Suprapubic skin (tissue), 4 donors: ENCODE results near the gene NPHP4. TPM values are rescaled to one million over a fixed set of nuclear protein-coding genes. Genes with fewer than 3 reads are reported as not detected.

Experiments
- DNase-seq, 2 donors: peaks; one replicate each; pipeline ENCODE4 v3.0.0-alpha.2; 2019; ENCODE audit warnings: low spot score in 2 of 2
- H3K27ac ChIP-seq: fragments of 200-600 bp; sonication (generic); one replicate; pipeline ENCODE4 v1.5.1; 2019
- H3K27me3 ChIP-seq: fragments of 200-600 bp; sonication (generic); one replicate; pipeline ENCODE4 v1.5.1; 2019
- H3K36me3 ChIP-seq: fragments of 200-600 bp; sonication (generic); one replicate; pipeline ENCODE4 v1.5.1; 2019
- H3K4me1 ChIP-seq: fragments of 200-600 bp; sonication (generic); one replicate; pipeline ENCODE4 v1.5.1; 2019
- H3K4me3 ChIP-seq: fragments of 200-600 bp; sonication (generic); one replicate; pipeline ENCODE4 v1.5.1; 2019; ENCODE audit warnings: mild to moderate bottlenecking
- H3K9me3 ChIP-seq: fragments of 200-600 bp; sonication (generic); one replicate; pipeline ENCODE4 v1.5.1; 2019
- CTCF ChIP-seq, 2 donors: fragments of 200-600 bp in 1 of 2; fragments of 450-650 bp in 1 of 2; sonication (generic) in 1 of 2; IDR thresholded peaks; one replicate each; pipeline ENCODE4 v1.5.1; 2016 to 2019; ENCODE audit warnings: antibody characterized with exemption in 2 of 2, mild to moderate bottlenecking in 1 of 2, moderate library complexity in 1 of 2
- EP300 ChIP-seq: sonication (generic); formaldehyde crosslinking; IDR thresholded peaks from one replicate; pipeline ENCODE4 v1.6.1; 2017; ENCODE audit warnings: antibody characterized with exemption
- POLR2A ChIP-seq, 2 donors: fragments of 450-650 bp; IDR thresholded peaks; one replicate each; pipeline ENCODE4 v1.6.1; 2017; ENCODE audit warnings: antibody characterized with exemption in 2 of 2, mild to moderate bottlenecking in 2 of 2, moderate library complexity in 2 of 2
- POLR2AphosphoS5 ChIP-seq, 3 donors: sonication (generic); formaldehyde crosslinking; IDR thresholded peaks; one replicate each; pipeline ENCODE4 v1.6.1; 2017; ENCODE audit warnings: antibody characterized with exemption in 3 of 3
- WGBS: methylation state at CpG from one replicate; pipeline ENCODE4 v1.1.5; 2018; 5-methylcytosine and 5-hydroxymethylcytosine counted together
- total RNA-seq, 4 donors: library from RNA; depleted of rRNA; stranded (reverse); fragments of >200 nt; gene quantifications; one replicate each; pipeline ENCODE4 v1.1.0, GENCODE V29; 2016

Gene NPHP4
- total RNA-seq, 4 donors from 2014 or later, result 26.3 to 33.7 (median 29.1) TPM

- DNase-seq, result no peak
- no peaks in the 10 kb centered on the region for H3K27me3 ChIP-seq
- H3K4me3 ChIP-seq, result no peak overlapping the region
- H3K27ac ChIP-seq, result no peak overlapping the region
- no peaks in the 10 kb centered on the region for H3K4me1 ChIP-seq
- 94% methylated on average over 25 of the region's 41 CpGs for WGBS
- TF ChIP-seq EP300 (no peak), POLR2AphosphoS5 (IDR thresholded peaks at IDR 0.05) (no peak), POLR2A (IDR thresholded peaks at IDR 0.05) (no peak), CTCF (IDR thresholded peaks at IDR 0.05) (no peak)
- no peaks in the 10 kb centered on the region for H3K9me3 ChIP-seq
- peaks cover 96% of the 10 kb centered on the region for H3K36me3 ChIP-seq
These were observed 117.7 kb downstream of the NPHP4 start for GRCh38 chr1:5874416-5875110.

- no peak for TF ChIP-seq POLR2AphosphoS5 (IDR thresholded peaks at IDR 0.05)
- TF ChIP-seq CTCF (IDR thresholded peaks at IDR 0.05), result no peak
- no peak for TF ChIP-seq POLR2A (IDR thresholded peaks at IDR 0.05)
- no peak for TF ChIP-seq EP300
- DNase-seq, result no peak
- H3K27me3 ChIP-seq, result no peaks in the 10 kb centered on the region
- no peaks in the 10 kb centered on the region for H3K4me1 ChIP-seq
- H3K9me3 ChIP-seq, result no peaks in the 10 kb centered on the region
- 90% methylated on average over 7 of the region's 7 CpGs for WGBS
- no peak overlapping the region for H3K27ac ChIP-seq
- H3K36me3 ChIP-seq, result peaks cover 86% of the 10 kb centered on the region
- H3K4me3 ChIP-seq, result no peak overlapping the region
These were observed 118.7 kb downstream of the NPHP4 start for GRCh38 chr1:5873556-5873955.

DNA sequence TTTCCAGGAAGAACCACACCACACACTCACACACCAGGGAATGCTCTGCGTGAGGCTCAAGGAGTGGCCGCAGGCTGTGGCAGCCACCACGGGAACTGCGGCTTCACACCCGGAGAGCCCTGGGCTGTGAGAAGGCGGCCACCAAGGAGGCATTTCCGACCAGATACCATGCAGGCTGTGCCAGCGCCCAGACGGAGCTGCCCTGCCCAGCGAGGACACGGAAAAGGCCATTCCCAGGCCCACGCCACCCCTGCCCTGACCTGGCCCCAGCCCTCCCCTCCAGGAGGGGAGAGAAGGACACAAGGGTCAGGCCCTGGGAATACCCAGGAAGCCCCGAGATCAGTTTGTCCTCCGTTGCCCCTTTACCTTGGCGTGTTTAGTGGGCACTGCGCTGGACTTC lies 119.3 kb downstream of the NPHP4 start:
- Histone ChIP-seq H3K27me3 (no peaks in the 10 kb centered on the region), H3K4me3 (no peak overlapping the region), H3K36me3 (peaks cover 82% of the 10 kb centered on the region), H3K9me3 (no peaks in the 10 kb centered on the region), H3K27ac (no peak overlapping the region), H3K4me1 (no peaks in the 10 kb centered on the region)
- TF ChIP-seq POLR2AphosphoS5 (IDR thresholded peaks at IDR 0.05), result no peak
- no peak for TF ChIP-seq EP300
- no peak for TF ChIP-seq CTCF (IDR thresholded peaks at IDR 0.05)
- no peak for TF ChIP-seq POLR2A (IDR thresholded peaks at IDR 0.05)
- WGBS, result 97% methylated on average over 5 of the region's 16 CpGs
- no peak for DNase-seq

DNA sequence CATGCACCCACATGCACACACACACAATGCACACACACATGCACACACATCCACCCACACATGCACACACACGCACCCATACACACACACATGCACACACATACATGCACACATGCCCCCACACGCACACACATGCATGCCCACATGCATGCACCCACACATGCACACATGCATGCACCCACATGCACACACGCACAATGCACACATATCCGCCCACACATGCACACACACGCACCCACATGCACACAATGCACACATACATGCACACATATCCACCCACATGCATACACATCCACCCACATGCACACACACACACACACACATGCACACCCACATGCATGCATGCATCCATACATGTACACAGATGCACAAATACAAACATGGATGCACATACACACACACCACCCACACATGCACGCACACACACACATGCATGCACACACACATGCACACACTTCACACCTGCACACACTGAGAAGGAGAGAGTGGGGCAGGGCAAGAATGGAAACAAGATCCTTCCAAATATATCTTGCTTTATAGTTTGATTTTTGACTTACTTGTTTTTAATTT lies 123.2 kb downstream of the NPHP4 start:
- no peak for DNase-seq
- H3K4me1 ChIP-seq, result no peaks in the 10 kb centered on the region
- 95% methylated on average over 6 of the region's 6 CpGs for WGBS
- no peaks in the 10 kb centered on the region for H3K27me3 ChIP-seq
- no peaks in the 10 kb centered on the region for H3K9me3 ChIP-seq
- no peak overlapping the region for H3K27ac ChIP-seq
- peaks cover 79% of the 10 kb centered on the region for H3K36me3 ChIP-seq
- H3K4me3 ChIP-seq, result no peak overlapping the region
- TF ChIP-seq EP300, result no peak

DNA sequence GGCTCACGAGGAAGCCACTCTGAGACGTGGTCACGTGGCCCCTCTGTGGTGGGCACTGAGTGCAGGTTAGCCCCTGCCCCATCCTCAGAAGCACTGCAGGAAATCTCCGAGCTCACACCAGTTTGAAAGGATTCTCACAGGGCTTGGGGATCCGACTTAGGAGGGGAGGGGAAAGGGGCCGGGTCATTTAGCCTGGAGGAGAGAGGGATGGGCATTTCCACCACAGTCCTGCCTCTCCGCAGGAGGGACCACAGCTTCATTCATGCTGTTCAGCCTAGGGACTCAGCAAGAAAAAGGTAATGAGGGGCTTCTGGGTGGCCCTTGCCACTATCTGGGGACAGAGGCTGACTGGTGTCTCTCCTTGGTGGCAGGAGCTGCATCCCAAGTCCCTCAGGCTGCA lies 126.5 kb downstream of the NPHP4 start:
- no peak for DNase-seq
- H3K27ac ChIP-seq, result no peak overlapping the region
- WGBS, result 91% methylated on average over 7 of the region's 7 CpGs
- TF ChIP-seq POLR2AphosphoS5 (IDR thresholded peaks at IDR 0.05) (no peak), POLR2A (IDR thresholded peaks at IDR 0.05) (no peak), EP300 (no peak), CTCF (IDR thresholded peaks at IDR 0.05) (no peak)
- H3K27me3 ChIP-seq, result no peaks in the 10 kb centered on the region
- no peaks in the 10 kb centered on the region for H3K9me3 ChIP-seq
- peaks cover 75% of the 10 kb centered on the region for H3K36me3 ChIP-seq
- no peaks in the 10 kb centered on the region for H3K4me1 ChIP-seq
- H3K4me3 ChIP-seq, result no peak overlapping the region
